Measurements from ENCODE around the gene ADGRD2. TPM values are rescaled to one million over a fixed set of nuclear protein-coding genes. Genes with fewer than 3 reads are reported as not detected.
A peak's percentile ranks its signal among the peaks of the same experiment; 100 is the strongest.

The ADGRD2 gene
- total and polyA plus RNA-seq, 2 of the 13 experiments (the other 11 are each of a cell fraction or from before 2014, with no cell fraction given), result not detected

- TF ChIP-seq ATF2 (CRISPR knock-in tag; IDR thresholded peaks at IDR 0.05) (no peak; the same call in 1 of the 2 replicates), SP4 (CRISPR knock-in tag; IDR thresholded peaks at IDR 0.05) (0 out of 2 replicates have a peak, but pooled peaks have one; percentile 59), ZNF720 (CRISPR knock-in tag; IDR thresholded peaks at IDR 0.05) (no peak), TARDBP (CRISPR knock-in tag; IDR thresholded peaks at IDR 0.05) (no peak), ZNF879 (CRISPR knock-in tag; IDR thresholded peaks at IDR 0.05) (no peak), ATF7-NPFF (CRISPR knock-in tag; IDR thresholded peaks at IDR 0.05; ENCODE audit: low read depth) (0 out of 2 replicates have a peak, but pooled peaks have one; percentile 32), ZNF292 (CRISPR knock-in tag; IDR thresholded peaks at IDR 0.05; ENCODE audit: borderline replicate concordance, low read depth) (no peak), ATM (IDR thresholded peaks at IDR 0.05; ENCODE audit: borderline replicate concordance) (no peak), RFX1 (IDR thresholded peaks at IDR 0.05) (no peak), ZFP41 (CRISPR knock-in tag; IDR thresholded peaks at IDR 0.05; ENCODE audit: borderline replicate concordance) (no peak), ZNF253 (CRISPR knock-in tag; IDR thresholded peaks at IDR 0.05; ENCODE audit: borderline replicate concordance) (peak; percentile 31; the same call in 1 of the 2 replicates), NCOA5 (CRISPR knock-in tag; IDR thresholded peaks at IDR 0.05) (no peak), SRF (IDR thresholded peaks at IDR 0.05; ENCODE audit: low read depth, low read length) (no peak), IRF1 (CRISPR knock-in tag; IDR thresholded peaks at IDR 0.05; ENCODE audit: low read depth) (no peak), ZNF251 (CRISPR knock-in tag; IDR thresholded peaks at IDR 0.05) (no peak), CENPBD1 (CRISPR knock-in tag; IDR thresholded peaks at IDR 0.05; ENCODE audit: borderline replicate concordance, low read depth) (no peak), ZNF598 (CRISPR knock-in tag; IDR thresholded peaks at IDR 0.05; ENCODE audit: borderline replicate concordance) (peak; percentile 86; the same call in 1 of the 2 replicates), ZNF83 (CRISPR knock-in tag; IDR thresholded peaks at IDR 0.05; ENCODE audit: borderline replicate concordance) (peak; percentile 89), EEA1 (CRISPR knock-in tag; IDR thresholded peaks at IDR 0.05; ENCODE audit: borderline replicate concordance) (no peak), STAG1 (CRISPR knock-in tag; IDR thresholded peaks at IDR 0.05) (no peak), ZNF281 (CRISPR knock-in tag; IDR thresholded peaks at IDR 0.05; ENCODE audit: borderline replicate concordance) (peak; percentile 36; the same call in 1 of the 2 replicates)
- TF ChIP-seq, protein P1, sequence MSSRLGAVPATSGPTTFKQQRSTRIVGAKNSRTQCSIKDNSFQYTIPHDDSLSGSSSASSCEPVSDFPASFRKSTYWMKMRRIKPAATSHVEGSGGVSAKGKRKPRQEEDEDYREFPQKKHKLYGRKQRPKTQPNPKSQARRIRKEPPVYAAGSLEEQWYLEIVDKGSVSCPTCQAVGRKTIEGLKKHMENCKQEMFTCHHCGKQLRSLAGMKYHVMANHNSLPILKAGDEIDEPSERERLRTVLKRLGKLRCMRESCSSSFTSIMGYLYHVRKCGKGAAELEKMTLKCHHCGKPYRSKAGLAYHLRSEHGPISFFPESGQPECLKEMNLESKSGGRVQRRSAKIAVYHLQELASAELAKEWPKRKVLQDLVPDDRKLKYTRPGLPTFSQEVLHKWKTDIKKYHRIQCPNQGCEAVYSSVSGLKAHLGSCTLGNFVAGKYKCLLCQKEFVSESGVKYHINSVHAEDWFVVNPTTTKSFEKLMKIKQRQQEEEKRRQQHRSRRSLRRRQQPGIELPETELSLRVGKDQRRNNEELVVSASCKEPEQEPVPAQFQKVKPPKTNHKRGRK (CRISPR knock-in tag; IDR thresholded peaks at IDR 0.05), result no peak
Measured at GRCh38 chr9:124506931-124507879, 57.0 kb downstream of the ADGRD2 start, which contains the start of gene NR5A1 (continued).

Measured in HepG2 (cell line).